Smooth muscle cell (in vitro differentiated cells): ENCODE results near the gene GNAQ. TPM values are rescaled to one million over a fixed set of nuclear protein-coding genes. Genes with fewer than 3 reads are reported as not detected.
A peak's percentile ranks its signal among the peaks of the same experiment; 100 is the strongest.
"Not testable (repeated sequence)": the region's sequence is repeated elsewhere in the genome, so short reads cannot be mapped to it uniquely, and the experiment has no call there.

Source experiments
- DNase-seq: peaks from one replicate; lab custom pipeline; 2025; ENCODE audit not compliant: unreplicated experiment; lab: John Stamatoyannopoulos, UW
- H2AFZ ChIP-seq: fragments of 200-600 bp; sonication (generic); 2 replicates; pipeline ENCODE4 v1.6.0; 2016; ENCODE audit warnings: antibody characterized with exemption, low read depth, mild to moderate bottlenecking
- H3F3A ChIP-seq: fragments of 200-600 bp; sonication (generic); 2 replicates; pipeline ENCODE4 v1.6.0; 2017; ENCODE audit warnings: antibody characterized with exemption, low read depth
- H3K27ac ChIP-seq: fragments of 200-600 bp; sonication (generic); 2 replicates; pipeline ENCODE4 v1.5.1; 2016; ENCODE audit warnings: low read depth, mild to moderate bottlenecking
- H3K27me3 ChIP-seq: fragments of 200-600 bp; sonication (generic); 2 replicates; pipeline ENCODE4 v1.6.1; 2016; ENCODE audit warnings: low read depth, mild to moderate bottlenecking
- H3K36me3 ChIP-seq: fragments of 200-600 bp; sonication (generic); 2 replicates; pipeline ENCODE4 v1.5.1; 2016; ENCODE audit warnings: low read depth
- H3K4me1 ChIP-seq: fragments of 200-600 bp; sonication (generic); 2 replicates; pipeline ENCODE4 v1.5.1; 2016; ENCODE audit warnings: low read depth
- H3K4me2 ChIP-seq: fragments of 200-600 bp; sonication (generic); 2 replicates; pipeline ENCODE4 v1.6.0; 2016; ENCODE audit warnings: mild to moderate bottlenecking
- H3K4me3 ChIP-seq: fragments of 200-600 bp; sonication (generic); 2 replicates; pipeline ENCODE4 v1.5.1; 2016; ENCODE audit warnings: mild to moderate bottlenecking
- H3K79me2 ChIP-seq: fragments of 200-600 bp; sonication (generic); 2 replicates; pipeline ENCODE4 v1.6.0; 2016; ENCODE audit warnings: low read depth, mild to moderate bottlenecking
- H3K9ac ChIP-seq: fragments of 200-600 bp; sonication (generic); 2 replicates; pipeline ENCODE4 v1.6.0; 2016; ENCODE audit warnings: low read depth
- H3K9me3 ChIP-seq: fragments of 200-600 bp; sonication (generic); replicated peaks from 2 replicates; pipeline ENCODE4 v1.5.1; 2016; ENCODE audit warnings: low read depth
- H4K20me1 ChIP-seq: fragments of 200-600 bp; sonication (generic); 2 replicates; pipeline ENCODE4 v1.6.0; 2016; ENCODE audit warnings: low read depth
- WGBS: methylation state at CpG from one replicate; pipeline ENCODE4 v1.1.7; 2016; ENCODE audit warnings: low lambda C conversion rate; 5-methylcytosine and 5-hydroxymethylcytosine counted together
- polyA plus RNA-seq: library from polyadenylated mRNA; unstranded; fragments of >200 nt; fragmentation: Nextera tagmentation; extraction: Ambion mirVana; gene quantifications from 2 replicates; pipeline ENCODE4 v1.2.1, GENCODE V29; 2016
- total RNA-seq: library from RNA; depleted of rRNA; stranded (reverse); fragments of >200 nt; gene quantifications from 2 replicates; pipeline ENCODE4 v1.2.3, GENCODE V29; 2014
- TF ChIP-seq, protein P1 (sequence below): fragments of 200-600 bp; sonication (generic); IDR thresholded peaks from 2 replicates; pipeline ENCODE4 v1.5.1; 2017; ENCODE audit warnings: borderline replicate concordance, mild to moderate bottlenecking, antibody characterized with exemption; ENCODE audit not compliant: insufficient read depth, poor library complexity, severe bottlenecking

GNAQ gene
- total and polyA plus RNA-seq, 2 experiments from 2014 or later, result 12.5 to 41.4 TPM

DNA sequence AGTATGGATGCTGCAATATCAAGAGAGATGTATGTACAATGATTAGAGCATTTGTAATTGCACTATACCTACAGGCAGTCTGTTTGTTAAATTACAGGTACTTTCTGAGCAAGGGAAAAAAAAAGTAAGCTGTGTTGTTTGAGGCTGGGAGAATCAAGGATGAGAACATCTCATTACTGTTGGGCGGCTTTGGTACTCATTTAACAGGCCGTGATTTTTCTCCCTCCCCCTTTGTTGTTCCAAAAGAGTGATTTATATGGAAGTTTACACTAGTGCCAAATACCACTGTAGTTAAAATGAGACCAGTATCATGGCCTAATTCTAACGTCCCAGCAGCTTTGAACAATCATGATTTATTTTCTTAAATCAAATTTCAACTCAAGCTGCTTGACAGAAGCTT lies 312.3 kb downstream of the GNAQ start:
- peaks cover 6% of the 10 kb centered on the region for H3F3A ChIP-seq
- DNase-seq, result no peak
- no peak overlapping the region for H3K9ac ChIP-seq
- H4K20me1 ChIP-seq, result no peaks in the 10 kb centered on the region
- no peaks in the 10 kb centered on the region for H3K79me2 ChIP-seq
- no peak overlapping the region for H3K4me3 ChIP-seq
- no peak overlapping the region for H2AFZ ChIP-seq
- H3K9me3 ChIP-seq, result no peaks in the 10 kb centered on the region
- H3K4me2 ChIP-seq, result no peak overlapping the region
- 57% methylated on average over 3 of the region's 3 CpGs for WGBS
- H3K36me3 ChIP-seq, result no peaks in the 10 kb centered on the region
- peak overlapping the region; percentile 96 for H3K27ac ChIP-seq
- TF ChIP-seq, protein P1, sequence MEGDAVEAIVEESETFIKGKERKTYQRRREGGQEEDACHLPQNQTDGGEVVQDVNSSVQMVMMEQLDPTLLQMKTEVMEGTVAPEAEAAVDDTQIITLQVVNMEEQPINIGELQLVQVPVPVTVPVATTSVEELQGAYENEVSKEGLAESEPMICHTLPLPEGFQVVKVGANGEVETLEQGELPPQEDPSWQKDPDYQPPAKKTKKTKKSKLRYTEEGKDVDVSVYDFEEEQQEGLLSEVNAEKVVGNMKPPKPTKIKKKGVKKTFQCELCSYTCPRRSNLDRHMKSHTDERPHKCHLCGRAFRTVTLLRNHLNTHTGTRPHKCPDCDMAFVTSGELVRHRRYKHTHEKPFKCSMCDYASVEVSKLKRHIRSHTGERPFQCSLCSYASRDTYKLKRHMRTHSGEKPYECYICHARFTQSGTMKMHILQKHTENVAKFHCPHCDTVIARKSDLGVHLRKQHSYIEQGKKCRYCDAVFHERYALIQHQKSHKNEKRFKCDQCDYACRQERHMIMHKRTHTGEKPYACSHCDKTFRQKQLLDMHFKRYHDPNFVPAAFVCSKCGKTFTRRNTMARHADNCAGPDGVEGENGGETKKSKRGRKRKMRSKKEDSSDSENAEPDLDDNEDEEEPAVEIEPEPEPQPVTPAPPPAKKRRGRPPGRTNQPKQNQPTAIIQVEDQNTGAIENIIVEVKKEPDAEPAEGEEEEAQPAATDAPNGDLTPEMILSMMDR, result no peak
- no peaks in the 10 kb centered on the region for H3K27me3 ChIP-seq
- peaks cover 11% of the 10 kb centered on the region for H3K4me1 ChIP-seq

DNA sequence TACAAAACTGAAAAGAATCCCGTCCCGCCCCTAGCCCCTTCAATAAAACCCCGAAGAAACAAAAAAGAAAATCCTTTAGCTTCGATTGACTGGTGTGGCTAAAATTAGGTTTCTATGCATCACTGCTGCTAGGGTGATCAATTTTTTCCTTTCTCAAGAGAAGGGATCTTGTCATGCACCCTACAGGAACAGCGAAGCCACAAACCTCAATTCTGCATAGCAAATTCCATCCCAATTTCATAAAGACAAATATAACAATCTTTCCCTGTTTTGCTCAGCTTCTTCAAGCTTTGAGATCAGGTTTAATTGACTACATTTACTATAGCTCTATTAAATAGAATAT lies 313.3 kb downstream of the GNAQ start:
- not testable (repeated sequence) for H3K9me3 ChIP-seq, H4K20me1 ChIP-seq, H3K4me3 ChIP-seq, DNase-seq, H3K36me3 ChIP-seq, H3K27me3 ChIP-seq, H3K79me2 ChIP-seq, H3F3A ChIP-seq, H2AFZ ChIP-seq
- Histone ChIP-seq H3K27ac (peak overlapping the region; percentile 96), H3K4me2 (peak overlapping the region; percentile 63), H3K4me1 (peaks cover 17% of the 10 kb centered on the region), H3K9ac (peak overlapping the region; percentile 66)
- 48% methylated on average over 5 of the region's 5 CpGs for WGBS

DNA sequence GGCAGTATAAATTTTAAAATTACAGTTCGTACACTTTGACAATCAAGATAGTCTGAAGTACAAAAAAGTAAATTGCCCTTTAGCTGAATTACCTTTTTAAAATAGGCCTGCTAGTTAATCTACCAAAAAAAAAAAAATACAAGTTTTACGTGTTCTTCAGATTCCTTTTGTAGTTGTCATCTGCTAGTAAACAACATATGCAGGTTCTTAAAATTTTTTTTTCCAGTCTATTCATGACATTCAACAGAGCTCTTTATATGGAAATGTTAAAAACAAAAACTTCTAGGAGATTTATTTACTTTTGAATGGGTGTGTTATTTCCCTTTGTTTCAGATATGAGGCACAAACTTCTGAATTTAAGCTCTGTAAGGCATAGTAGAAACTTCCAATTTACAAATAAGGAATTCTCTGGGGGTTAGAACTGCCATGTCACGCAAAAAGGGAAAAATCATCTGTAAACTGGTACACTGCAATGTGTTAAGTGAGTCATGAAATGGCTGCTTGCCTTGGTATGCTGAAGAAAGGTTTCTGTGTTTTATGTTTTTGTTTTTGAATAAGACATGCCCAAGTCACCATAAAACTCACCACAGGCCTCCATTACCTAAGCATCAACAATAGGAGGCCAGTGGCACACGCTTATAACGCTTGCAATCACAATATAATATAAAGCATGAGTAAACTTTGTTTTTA lies 313.9 kb downstream of the GNAQ start:
- Histone ChIP-seq H3K4me2 (peak overlapping the region; percentile 63), H3K27ac (peak overlapping the region; percentile 96), H3K9ac (peak overlapping the region; percentile 66), H3K4me1 (peaks cover 17% of the 10 kb centered on the region)
- not testable (repeated sequence) for H2AFZ ChIP-seq, H3K27me3 ChIP-seq, H3F3A ChIP-seq, DNase-seq, H3K79me2 ChIP-seq, H3K36me3 ChIP-seq, H3K4me3 ChIP-seq, H3K9me3 ChIP-seq, H4K20me1 ChIP-seq
- 28% methylated on average over 5 of the region's 5 CpGs for WGBS

DNA sequence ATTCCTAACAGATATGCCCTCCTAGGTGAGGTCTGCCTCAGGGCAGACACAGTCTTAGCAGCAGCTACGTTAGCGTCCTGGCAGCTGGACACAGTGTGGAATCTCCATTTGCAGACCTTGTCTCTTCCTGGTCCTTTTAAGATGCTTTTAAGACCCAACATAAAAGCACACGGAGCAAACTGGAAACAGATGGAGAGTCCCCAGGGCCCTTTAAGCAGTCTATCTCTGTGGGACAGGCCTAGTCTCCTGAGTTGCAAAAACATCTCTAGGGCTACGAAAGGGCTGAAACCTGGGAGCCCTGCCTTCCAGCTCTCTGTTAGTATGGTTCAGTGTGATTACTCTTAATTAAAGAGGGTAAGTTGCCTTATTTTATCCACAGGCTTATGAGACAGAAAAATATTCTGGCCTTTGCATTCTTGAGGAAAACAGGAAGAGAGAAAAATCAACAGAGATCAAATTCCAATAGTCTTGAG lies 317.5 kb downstream of the GNAQ start:
- H3K79me2 ChIP-seq, result no peaks in the 10 kb centered on the region
- WGBS, result 26% methylated on average over 4 of the region's 4 CpGs
- H3K4me1 ChIP-seq, result peaks cover 16% of the 10 kb centered on the region
- no peak overlapping the region for H3K4me3 ChIP-seq
- H3K27ac ChIP-seq, result peak overlapping the region; percentile 82
- no peaks in the 10 kb centered on the region for H3K27me3 ChIP-seq
- no peaks in the 10 kb centered on the region for H4K20me1 ChIP-seq
- peak overlapping the region; percentile 20 for H3K9ac ChIP-seq
- DNase-seq, result no peak
- H2AFZ ChIP-seq, result no peak overlapping the region
- peak overlapping the region; percentile 34 for H3K4me2 ChIP-seq
- H3K9me3 ChIP-seq, result peaks cover 6% of the 10 kb centered on the region
- no peaks in the 10 kb centered on the region for H3K36me3 ChIP-seq
- TF ChIP-seq, protein P1, result no peak
- peaks cover 14% of the 10 kb centered on the region for H3F3A ChIP-seq
